ENCODE measurements around the gene SMYD3. TPM values are rescaled to one million over a fixed set of nuclear protein-coding genes. Genes with fewer than 3 reads are reported as not detected.

Gene SMYD3
- total RNA-seq, 4 donors from 2014 or later: 8.4 to 25.7 (median 14.4) TPM

GRCh38 chr1:246128494-246129069, 378.5 kb downstream of the SMYD3 start:
- H3K4me3 ChIP-seq (ENCODE audit: low read depth, poor library complexity, severe bottlenecking): no peak overlapping the region
- TF ChIP-seq POLR2A (IDR thresholded peaks at IDR 0.05): no peak
- no peak for TF ChIP-seq CTCF (IDR thresholded peaks at IDR 0.05)
- no peak for DNase-seq (ENCODE audit: low spot score in 2 of 2)
- WGBS, 2 donors: 96 to 98% methylated on average over 9 of the region's 9 CpGs
- intact Hi-C loops (cut with DNase I; ENCODE audit: low total_unique reads): no loop called here

GRCh38 chr1:246126580-246126979, 380.5 kb downstream of the SMYD3 start:
- H3K4me3 ChIP-seq (ENCODE audit: low read depth, poor library complexity, severe bottlenecking): no peak overlapping the region
- TF ChIP-seq CTCF (IDR thresholded peaks at IDR 0.05): no peak
- TF ChIP-seq POLR2A (IDR thresholded peaks at IDR 0.05): no peak
- no peak for DNase-seq (ENCODE audit: low spot score in 2 of 2)
- intact Hi-C loops (cut with DNase I; ENCODE audit: low total_unique reads): no loop called here

GRCh38 chr1:246122071-246122470, 385.0 kb downstream of the SMYD3 start:
- intact Hi-C loops (cut with DNase I; ENCODE audit: low total_unique reads): no loop called here
- no peak for TF ChIP-seq POLR2A (IDR thresholded peaks at IDR 0.05)
- TF ChIP-seq CTCF (IDR thresholded peaks at IDR 0.05): no peak
- no peak for DNase-seq (ENCODE audit: low spot score in 2 of 2)
- H3K4me3 ChIP-seq (ENCODE audit: low read depth, poor library complexity, severe bottlenecking): no peak overlapping the region
- 81 to 90% methylated on average over 3 of the region's 3 CpGs for WGBS, 2 donors

- WGBS, 2 donors: 79 to 82% methylated on average over 4 of the region's 4 CpGs
- TF ChIP-seq POLR2A (IDR thresholded peaks at IDR 0.05): no peak
- no peak for TF ChIP-seq CTCF (IDR thresholded peaks at IDR 0.05)
- intact Hi-C loops (cut with DNase I; ENCODE audit: low total_unique reads): no loop called here
- H3K4me3 ChIP-seq (ENCODE audit: low read depth, poor library complexity, severe bottlenecking): no peak overlapping the region
- no peak for DNase-seq (ENCODE audit: low spot score in 2 of 2)
These were observed 385.5 kb downstream of the SMYD3 start for GRCh38 chr1:246121533-246121932.

GRCh38 chr1:246117066-246117791, 389.9 kb downstream of the SMYD3 start:
- intact Hi-C loops (cut with DNase I; ENCODE audit: low total_unique reads): no loop called here
- H3K4me3 ChIP-seq (ENCODE audit: low read depth, poor library complexity, severe bottlenecking): no peak overlapping the region
- 51 to 62% methylated on average over 10 of the region's 10 CpGs for WGBS, 2 donors
- TF ChIP-seq CTCF (IDR thresholded peaks at IDR 0.05) (no peak), POLR2A (IDR thresholded peaks at IDR 0.05) (no peak)
- no peak for DNase-seq (ENCODE audit: low spot score in 2 of 2)
